HG02943 (cell line): ENCODE data around the gene BLVRB.

Source experiments
- ATAC-seq: cut with Tn5 transposase; IDR thresholded peaks from one replicate; pipeline ENCODE4 v1.9.1; 2021; ENCODE audit warnings: mild to moderate bottlenecking, low read depth, moderate library complexity; ENCODE audit not compliant: unreplicated experiment

Gene BLVRB

GRCh38 chr19:40424637-40425449, 40.7 kb downstream of the BLVRB start:
- no peak for ATAC-seq

GRCh38 chr19:40423938-40424337, 41.6 kb downstream of the BLVRB start:
- no peak for ATAC-seq

- no peak for ATAC-seq
Observed at GRCh38 chr19:40422748-40423566, 42.6 kb downstream of the BLVRB start.

- no peak for ATAC-seq
Observed at GRCh38 chr19:40421993-40422747, 43.4 kb downstream of the BLVRB start.

- no peak for ATAC-seq
Observed at GRCh38 chr19:40420766-40421765, 44.5 kb downstream of the BLVRB start.

- ATAC-seq, result no peak
Observed at GRCh38 chr19:40420451-40420765, 45.1 kb downstream of the BLVRB start.

- no peak for ATAC-seq
Observed at GRCh38 chr19:40419780-40420179, 45.8 kb downstream of the BLVRB start.

- ATAC-seq, result no peak
Observed at GRCh38 chr19:40419066-40419612, 46.4 kb downstream of the BLVRB start.

- no peak for ATAC-seq
Observed at GRCh38 chr19:40418040-40418439, 47.5 kb downstream of the BLVRB start.

GRCh38 chr19:40417643-40417981, 47.9 kb downstream of the BLVRB start:
- no peak for ATAC-seq

- ATAC-seq, result no peak
Observed at GRCh38 chr19:40416918-40417642, 48.5 kb downstream of the BLVRB start.

- ATAC-seq, result no peak
Observed at GRCh38 chr19:40415768-40416167, 49.8 kb downstream of the BLVRB start.

- no peak for ATAC-seq
Observed at GRCh38 chr19:40414542-40415535, 50.7 kb downstream of the BLVRB start.

- no peak for ATAC-seq
Observed at GRCh38 chr19:40413291-40413845, 52.2 kb downstream of the BLVRB start, which contains the start of gene PRX. Gene PRX, minus strand, starts transcription at chr19:40413378. Its CDS starts 5,446 bp downstream, at chr19:40407932.

GRCh38 chr19:40412866-40413265, 52.7 kb downstream of the BLVRB start:
- ATAC-seq, result no peak

GRCh38 chr19:40411958-40412499, 53.5 kb downstream of the BLVRB start:
- ATAC-seq, result no peak

- ATAC-seq, result no peak
Observed at GRCh38 chr19:40411125-40411842, 54.3 kb downstream of the BLVRB start.
